Skin epidermis (tissue), 12 donors: Measurements from ENCODE around the gene TOMM20L.
"Not testable (repeated sequence)": the region's sequence is repeated elsewhere in the genome, so short reads cannot be mapped to it uniquely, and the experiment has no call there.

Experiments used
- H3K27ac ChIP-seq, 21 experiments: fragments of 200-600 bp; sonication (generic) in 11 of 21; one replicate each; pipeline ENCODE4 v1.5.0; 2020; ENCODE audit warnings: mild to moderate bottlenecking in 3 of 21, inconsistent platforms in 2 of 21, moderate library complexity in 2 of 21
- H3K4me3 ChIP-seq, 7 experiments: fragments of 200-600 bp; sonication (generic) in 2 of 7; one replicate each; pipeline ENCODE4 v1.5.0; 2020; ENCODE audit warnings: inconsistent platforms in 2 of 7, mild to moderate bottlenecking in 2 of 7, moderate library complexity in 1 of 7

Gene TOMM20L

GRCh38 chr14:58395812-58396788 lies at the start of gene TOMM20L:
Gene TOMM20L, plus strand, starts transcription at chr14:58395930. Its CDS starts 28 bp downstream, at chr14:58395958.
- H3K4me3 ChIP-seq: peak within 1 kb of the TSS; percentile 52 to 71 (median 66)
- H3K27ac ChIP-seq: peak within 1 kb of the TSS; percentile 19 to 90 (median 84)

GRCh38 chr14:58353516-58354299 lies 42.0 kb upstream of the TOMM20L start:
- H3K27ac ChIP-seq: peak overlapping the region in 4 of 21 experiments; percentile 12 to 56 (median 33)
- no peak overlapping the region for H3K4me3 ChIP-seq

GRCh38 chr14:58354808-58355207 lies 40.9 kb upstream of the TOMM20L start:
- Histone ChIP-seq H3K4me3 (no peak overlapping the region), H3K27ac (peak overlapping the region in 1 of 21 experiments; percentile 32)

DNA sequence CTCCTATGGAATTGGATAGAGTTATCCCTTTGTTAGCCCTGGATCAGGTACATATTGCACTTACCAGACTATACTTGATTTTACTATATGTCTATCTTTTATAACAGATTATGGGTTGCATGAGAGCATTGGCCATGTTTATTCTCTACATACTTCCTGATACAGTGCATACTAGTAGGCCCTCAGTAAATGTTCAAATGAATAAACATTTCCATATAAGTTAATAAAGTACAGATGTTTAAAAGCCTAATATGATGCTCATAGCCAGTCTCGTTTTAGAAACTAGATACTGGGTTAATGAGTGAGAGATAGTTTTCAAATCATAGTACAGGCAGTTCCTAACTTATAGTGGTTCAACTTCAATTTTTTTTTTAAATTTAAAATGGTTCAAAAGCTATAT lies 39.5 kb upstream of the TOMM20L start:
- no peak overlapping the region for H3K27ac ChIP-seq

DNA sequence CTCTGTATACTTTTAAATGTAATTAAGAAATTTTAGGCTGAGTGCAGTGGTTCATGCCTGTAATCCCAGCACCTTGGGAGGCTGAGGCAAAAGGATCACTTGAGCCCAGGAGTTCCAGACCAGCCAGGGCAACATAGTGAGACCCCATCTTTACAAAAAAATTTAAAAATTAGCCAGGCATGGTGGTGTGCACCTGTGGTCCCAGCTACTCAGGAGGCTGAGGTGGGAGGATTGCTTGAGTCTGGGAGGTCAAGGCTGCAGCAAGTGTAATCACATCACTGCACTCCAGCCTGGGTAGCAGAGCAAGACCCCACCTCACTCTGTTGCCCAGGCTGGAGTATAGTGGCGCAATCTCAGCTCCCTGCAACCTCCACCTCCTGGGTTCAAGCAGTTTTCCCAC lies 33.5 kb upstream of the TOMM20L start:
- H3K4me3 ChIP-seq: not testable (repeated sequence)

More for the DNA sequence above, 39.5 kb upstream of the TOMM20L start:
- H3K4me3 ChIP-seq: no peak overlapping the region

DNA sequence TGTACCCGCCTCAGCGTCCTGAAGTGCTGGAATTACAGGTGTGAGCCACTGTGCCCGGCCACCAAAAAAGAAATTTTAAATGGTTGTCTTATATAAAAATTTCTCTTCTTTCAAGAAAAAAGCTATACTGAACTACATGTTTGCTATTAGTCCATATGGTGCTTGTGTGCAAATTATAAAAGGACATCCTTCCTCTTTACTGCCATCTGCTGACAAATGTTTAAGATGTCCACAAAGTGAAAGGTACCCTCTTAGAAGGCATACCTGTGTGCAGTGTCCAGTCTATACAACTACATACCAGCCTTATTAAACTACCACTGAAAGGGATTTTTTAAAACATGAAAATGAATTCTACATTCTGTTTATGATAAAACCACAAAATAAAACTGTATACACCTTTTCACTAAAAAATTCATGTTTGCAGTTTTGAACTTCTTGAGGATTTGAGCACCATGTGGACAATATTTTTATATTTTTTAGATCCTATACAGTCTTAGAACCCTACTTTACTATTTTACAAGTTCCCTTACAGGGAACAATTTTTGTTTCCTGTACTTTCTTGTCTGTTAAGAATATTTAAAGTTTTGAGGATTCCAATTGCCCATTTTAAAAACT lies 32.8 kb upstream of the TOMM20L start:
- Histone ChIP-seq H3K27ac (no peak overlapping the region), H3K4me3 (no peak overlapping the region)

More for the DNA sequence above, 33.5 kb upstream of the TOMM20L start:
- not testable (repeated sequence) for H3K27ac ChIP-seq

DNA sequence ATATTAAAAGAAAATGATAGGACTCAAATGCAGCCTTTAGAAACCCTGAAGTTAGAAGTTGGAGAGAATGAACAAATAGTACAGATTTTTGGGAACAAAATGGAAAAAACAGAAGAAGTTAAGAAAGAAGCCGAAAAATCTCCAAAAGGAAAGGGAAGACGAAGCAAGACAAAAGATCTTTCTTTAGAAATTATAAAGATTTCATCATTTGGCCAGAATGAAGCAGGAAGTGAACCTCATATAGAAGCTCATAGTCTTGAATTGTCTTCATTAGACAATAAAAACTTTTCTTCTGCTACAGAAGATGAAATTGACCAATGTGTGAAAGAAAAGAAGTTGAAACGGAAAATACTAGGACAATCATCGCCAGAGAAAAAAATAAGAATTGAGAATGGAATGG lies 31.4 kb upstream of the TOMM20L start:
- Histone ChIP-seq H3K4me3 (no peak overlapping the region), H3K27ac (no peak overlapping the region)

DNA sequence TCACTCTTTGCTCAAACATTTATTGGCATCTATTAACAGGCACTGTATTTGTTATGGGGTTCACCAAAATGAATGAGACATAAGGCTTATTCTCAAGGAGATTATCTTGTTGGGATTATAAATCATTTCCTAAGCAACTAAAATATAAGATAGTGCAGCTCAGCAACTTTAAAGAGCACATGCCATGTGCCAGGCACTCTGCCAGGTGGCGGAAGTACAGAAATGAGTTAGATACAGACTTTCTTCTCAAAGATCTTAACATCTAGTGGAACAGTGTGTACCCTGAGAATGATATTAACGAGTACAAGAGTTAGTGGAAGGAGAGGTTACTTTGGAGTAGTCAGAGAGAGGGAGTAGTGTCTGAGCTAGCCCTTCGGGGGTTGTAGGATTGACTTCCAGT lies 28.4 kb upstream of the TOMM20L start:
- Histone ChIP-seq H3K27ac (no peak overlapping the region), H3K4me3 (no peak overlapping the region)

DNA sequence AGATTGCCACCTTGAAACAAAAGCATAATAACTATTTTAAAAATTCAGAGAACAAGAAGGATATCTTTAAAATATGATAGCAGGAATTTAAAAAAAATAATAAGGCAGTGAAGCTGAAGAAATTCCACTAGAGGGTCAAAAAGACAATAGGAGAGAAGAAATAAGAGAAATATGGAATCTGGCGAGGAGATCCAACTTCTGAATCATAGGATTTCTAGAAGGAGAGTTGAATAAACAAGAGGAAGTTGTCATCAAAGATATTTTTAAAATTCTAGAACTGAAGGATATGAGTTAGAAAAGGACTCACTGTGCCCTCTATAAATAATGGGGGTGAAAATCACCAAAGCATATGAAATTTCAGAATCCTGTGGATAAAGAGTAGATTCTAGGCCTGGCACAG lies 26.8 kb upstream of the TOMM20L start:
- Histone ChIP-seq H3K4me3 (no peak overlapping the region), H3K27ac (no peak overlapping the region)

GRCh38 chr14:58376791-58377190 lies 18.9 kb upstream of the TOMM20L start:
- Histone ChIP-seq H3K27ac (no peak overlapping the region), H3K4me3 (no peak overlapping the region)

DNA sequence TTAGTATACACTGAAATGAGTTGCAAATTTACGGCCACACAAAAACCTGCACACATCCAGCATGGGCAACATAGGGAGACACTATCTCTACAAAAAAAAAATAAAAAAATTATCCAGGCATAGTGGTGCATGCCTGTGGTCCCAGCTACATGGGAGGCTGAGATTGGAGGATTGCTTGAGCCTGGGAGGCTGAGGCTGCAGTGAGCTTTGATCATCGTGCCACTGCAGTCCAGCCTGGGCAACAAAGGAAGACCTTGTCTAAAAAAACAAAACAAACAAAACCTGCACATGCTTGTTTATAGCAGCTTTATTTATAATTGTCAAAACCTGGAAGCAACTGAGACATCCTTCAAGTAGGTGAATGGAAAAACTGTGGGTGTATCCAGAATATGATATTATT lies 4.9 kb upstream of the TOMM20L start:
- H3K4me3 ChIP-seq: no peak overlapping the region
- no peak overlapping the region for H3K27ac ChIP-seq

GRCh38 chr14:58395562-58395811 lies 243 bp upstream of the TOMM20L start:
- Histone ChIP-seq H3K4me3 (peak overlapping the region; percentile 52 to 71 (median 66)), H3K27ac (peak overlapping the region in 17 of 21 experiments; percentile 37 to 90 (median 85))

DNA sequence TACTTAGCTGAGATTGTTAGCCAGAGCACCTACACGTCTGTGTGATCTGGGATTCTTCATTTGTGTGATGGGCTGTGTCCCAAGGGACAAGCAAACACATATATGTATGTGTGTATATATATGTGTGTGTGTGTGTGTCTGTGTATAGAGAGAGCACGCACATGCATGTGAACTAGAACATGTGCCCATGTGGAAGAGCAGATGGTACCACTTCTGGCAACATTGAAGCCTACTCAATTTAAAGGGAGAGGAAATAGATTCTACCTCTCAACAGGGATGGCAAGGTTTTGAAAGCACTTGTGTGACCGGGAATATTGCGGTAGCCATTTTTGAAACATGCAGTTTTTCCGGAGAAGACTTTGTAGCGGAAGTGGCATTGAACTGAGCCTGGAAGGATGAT lies 1.4 kb downstream of the TOMM20L start:
- Histone ChIP-seq H3K27ac (no peak overlapping the region), H3K4me3 (no peak overlapping the region)

DNA sequence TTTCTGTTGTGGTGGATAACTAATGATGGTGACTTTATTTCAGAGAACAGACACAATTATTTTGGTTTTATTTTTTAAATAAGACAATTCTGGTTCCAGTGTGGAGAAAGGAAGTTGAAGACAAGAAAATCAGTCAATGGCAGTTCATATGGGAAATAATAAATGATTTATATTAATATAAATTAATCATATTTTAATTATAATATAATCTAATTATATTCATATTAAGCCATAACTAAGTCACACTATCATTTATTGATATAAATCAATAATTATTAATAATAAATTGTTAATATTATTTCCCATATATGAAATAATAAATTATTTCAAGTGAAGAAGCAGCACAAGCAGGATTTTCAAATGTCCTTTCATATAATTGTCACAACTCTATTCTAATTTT lies 2.8 kb downstream of the TOMM20L start:
- no peak overlapping the region for H3K27ac ChIP-seq
- no peak overlapping the region for H3K4me3 ChIP-seq

- no peak overlapping the region for H3K27ac ChIP-seq
- no peak overlapping the region for H3K4me3 ChIP-seq
Observed at GRCh38 chr14:58398895-58399294, 3.2 kb downstream of the TOMM20L start.

GRCh38 chr14:58401587-58401986 lies 5.9 kb downstream of the TOMM20L start:
- Histone ChIP-seq H3K27ac (no peak overlapping the region), H3K4me3 (no peak overlapping the region)

DNA sequence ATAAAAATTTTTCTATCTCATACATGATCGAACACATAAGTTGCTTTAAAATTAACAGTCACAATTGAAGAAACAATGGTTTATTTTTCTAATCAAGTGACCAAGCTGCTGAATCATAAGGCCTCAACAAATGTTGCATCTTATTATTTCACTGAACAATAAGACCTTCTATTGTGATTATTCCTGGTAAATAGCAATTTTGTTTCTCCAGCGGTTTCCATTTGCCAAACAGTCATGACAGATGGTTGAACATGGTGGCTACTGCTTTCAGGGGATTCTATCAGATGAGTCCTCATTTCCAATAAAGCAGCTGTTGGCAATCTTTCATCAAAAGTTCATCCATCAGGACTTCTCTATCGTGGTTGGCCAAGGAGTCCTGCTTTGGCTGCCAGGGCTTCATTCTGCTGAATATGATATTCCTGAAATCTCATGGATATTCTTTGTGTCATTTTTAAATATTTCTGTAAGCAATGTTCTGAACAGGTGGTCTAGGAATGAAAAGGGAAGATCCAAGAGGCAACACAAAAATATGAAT lies 13.0 kb downstream of the TOMM20L start:
- Histone ChIP-seq H3K4me3 (no peak overlapping the region), H3K27ac (no peak overlapping the region)

DNA sequence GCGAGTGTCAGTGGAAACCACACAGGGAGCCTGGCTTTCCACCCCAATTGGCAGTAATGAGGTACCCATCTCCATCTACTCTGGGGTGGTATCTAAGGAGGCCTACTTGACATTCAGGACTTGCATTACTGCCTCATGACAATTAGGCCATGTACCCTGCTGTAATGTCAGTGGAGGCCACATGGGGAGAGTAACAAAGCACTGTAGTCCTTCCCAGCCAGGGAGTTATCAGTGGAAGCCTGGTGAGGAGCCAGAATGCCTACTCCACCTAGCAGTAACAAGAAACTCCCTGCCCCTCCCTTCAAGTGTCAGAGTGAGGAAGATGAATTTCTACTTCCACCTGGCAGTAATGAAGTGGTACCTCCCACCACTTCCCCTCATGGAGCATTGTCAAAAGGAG lies 19.1 kb downstream of the TOMM20L start:
- H3K4me3 ChIP-seq: no peak overlapping the region
- H3K27ac ChIP-seq: no peak overlapping the region

DNA sequence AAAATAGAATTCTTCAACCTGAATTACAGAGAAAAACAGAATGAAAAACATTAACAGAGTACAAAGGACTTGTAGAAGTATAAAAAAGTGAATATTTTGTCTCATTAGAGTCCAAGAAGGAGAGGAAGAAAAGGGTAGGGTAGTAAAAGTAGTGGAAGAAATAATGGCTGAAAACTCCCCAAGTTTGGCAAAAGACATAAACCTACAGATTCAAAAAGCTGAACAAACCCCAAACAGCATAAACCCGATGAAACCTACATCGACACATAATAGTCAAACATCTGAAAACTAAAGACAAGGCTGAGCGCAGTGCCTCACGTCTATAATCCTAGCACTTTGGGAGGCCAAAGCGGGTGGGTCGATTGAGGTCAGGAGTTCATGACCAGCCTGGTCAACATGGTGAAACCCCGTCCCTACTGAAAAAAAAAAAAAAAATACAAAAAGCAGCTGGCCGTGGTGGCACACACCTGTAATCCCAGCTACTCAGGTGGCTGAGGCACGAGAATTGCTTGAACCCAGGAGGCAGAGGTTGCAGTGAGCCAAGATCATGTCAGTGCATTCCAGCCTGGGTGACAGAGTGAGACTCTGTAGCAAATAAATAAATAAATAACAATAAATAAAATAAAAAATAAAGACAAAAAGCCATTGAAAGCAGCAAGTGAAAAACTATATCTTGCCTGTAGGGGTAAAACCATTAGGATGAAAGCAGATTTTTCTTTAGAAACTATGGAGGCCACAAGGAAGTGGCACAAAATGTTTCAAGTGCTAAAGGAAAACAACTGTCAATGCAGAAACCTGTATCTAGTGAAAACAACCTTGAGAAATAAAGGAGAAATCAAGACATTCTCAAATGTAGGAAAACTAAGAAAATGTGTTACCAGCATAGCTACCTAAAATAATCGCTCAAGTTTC lies 20.2 kb downstream of the TOMM20L start:
- Histone ChIP-seq H3K27ac (no peak overlapping the region), H3K4me3 (no peak overlapping the region)
